Pons (tissue), 1 donor: ENCODE data around the gene ARMC3.

Experiments used
- DNase-seq: peaks from one replicate; pipeline ENCODE4 v3.0.0-alpha.2; 2016; ENCODE audit warnings: low spot score

The ARMC3 gene

GRCh38 chr10:22931948-22932347 is 4.1 kb downstream of the ARMC3 start:
- DNase-seq, result no peak

- DNase-seq, result peak; percentile 19
Observed at GRCh38 chr10:22932626-22933370, 4.9 kb downstream of the ARMC3 start.

GRCh38 chr10:22934726-22935125 is 6.9 kb downstream of the ARMC3 start:
- no peak for DNase-seq

DNA sequence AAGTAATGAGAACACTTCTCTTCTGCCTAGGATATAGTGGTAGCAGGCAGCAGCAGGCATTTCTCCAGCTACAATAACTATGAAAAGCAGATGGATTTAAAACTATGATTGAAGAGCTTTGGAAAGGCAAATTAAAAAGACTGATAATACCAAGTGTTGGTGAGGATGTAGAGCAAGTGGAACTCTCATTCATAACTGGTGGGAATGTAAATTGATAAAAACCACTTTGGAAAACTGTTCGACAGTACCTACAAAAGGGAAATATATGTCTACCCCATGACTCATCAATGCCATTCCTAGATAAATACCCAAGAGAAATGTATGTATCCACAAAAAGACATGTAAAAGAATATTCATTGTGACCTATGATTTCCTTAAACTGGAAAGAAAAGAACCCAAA is 14.6 kb downstream of the ARMC3 start:
- DNase-seq, result no peak

DNA sequence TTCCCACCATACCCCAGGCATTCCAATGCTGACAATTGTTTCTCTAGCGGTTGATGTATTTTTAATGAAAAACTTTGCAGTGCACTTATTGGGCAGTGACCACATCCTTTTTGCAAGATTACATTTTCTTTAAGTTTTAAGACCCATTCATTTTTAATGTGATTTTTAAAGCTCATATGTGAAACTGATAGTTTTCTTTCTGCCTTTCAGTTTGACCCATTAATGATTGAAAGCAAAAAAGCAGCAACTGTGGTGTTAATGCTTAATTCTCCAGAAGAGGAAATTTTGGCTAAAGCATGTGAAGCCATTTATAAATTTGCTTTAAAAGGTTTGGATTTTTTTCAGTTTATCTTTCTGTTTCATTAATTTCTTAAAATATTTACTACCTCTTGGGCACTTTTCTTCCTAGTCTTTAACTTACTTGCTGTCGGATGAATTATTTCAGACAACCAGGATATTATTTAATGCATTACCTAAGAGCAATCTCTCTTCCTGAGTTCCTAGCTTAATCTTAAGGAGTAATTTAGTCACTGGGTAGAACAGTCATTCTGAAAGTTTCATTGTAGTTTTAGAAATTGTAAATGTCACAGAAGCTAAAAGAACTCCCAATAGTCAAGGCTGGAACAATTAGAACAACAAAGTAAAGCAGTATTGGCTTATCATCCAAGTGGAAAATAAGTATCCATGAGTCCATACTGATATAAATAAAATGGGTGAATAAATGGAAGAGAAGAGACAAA is 18.3 kb downstream of the ARMC3 start:
- DNase-seq, result no peak

DNA sequence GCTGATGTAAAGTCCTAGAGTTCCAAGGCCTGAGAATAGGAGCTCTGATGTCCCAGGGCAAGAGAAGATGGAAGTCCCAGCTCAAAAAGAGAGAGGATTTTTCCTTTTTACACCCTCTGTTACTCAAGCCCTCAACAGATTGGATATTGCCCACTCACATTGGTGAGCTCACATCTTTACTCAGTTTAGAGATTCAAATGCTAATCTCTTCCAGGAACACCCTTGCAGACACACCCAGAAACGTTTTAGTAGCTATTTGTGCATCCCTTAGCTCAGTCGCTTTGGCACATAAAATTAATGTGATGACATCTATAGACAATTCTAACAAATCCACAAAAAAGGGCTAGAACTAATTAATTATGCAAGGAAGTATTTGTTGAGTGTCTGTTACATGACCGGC is 27.1 kb downstream of the ARMC3 start:
- no peak for DNase-seq

- no peak for DNase-seq
Observed at GRCh38 chr10:22958338-22958737, 30.5 kb downstream of the ARMC3 start.

GRCh38 chr10:22959292-22959691 is 31.4 kb downstream of the ARMC3 start:
- no peak for DNase-seq

GRCh38 chr10:22959950-22960349 is 32.1 kb downstream of the ARMC3 start:
- DNase-seq, result no peak

DNA sequence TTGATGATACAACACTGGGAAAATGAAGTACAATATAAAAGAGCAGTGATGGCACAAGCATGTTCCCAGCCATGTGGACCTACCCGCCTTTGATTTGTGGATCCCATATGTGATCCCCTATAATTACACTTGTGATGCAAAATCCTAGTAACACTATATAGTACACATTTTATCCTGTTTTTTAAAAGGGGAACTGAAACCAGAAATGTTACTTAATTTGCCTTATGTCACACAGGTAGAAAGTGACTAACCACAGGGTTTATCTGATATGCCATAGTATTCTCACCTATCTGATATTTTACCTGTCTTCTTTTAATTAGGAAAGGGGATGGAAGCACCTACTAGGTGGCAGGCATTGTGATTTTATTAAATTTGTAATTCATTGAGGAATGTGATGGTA is 35.0 kb downstream of the ARMC3 start:
- DNase-seq, result no peak

GRCh38 chr10:22969704-22970103 is 41.9 kb downstream of the ARMC3 start:
- DNase-seq, result no peak

DNA sequence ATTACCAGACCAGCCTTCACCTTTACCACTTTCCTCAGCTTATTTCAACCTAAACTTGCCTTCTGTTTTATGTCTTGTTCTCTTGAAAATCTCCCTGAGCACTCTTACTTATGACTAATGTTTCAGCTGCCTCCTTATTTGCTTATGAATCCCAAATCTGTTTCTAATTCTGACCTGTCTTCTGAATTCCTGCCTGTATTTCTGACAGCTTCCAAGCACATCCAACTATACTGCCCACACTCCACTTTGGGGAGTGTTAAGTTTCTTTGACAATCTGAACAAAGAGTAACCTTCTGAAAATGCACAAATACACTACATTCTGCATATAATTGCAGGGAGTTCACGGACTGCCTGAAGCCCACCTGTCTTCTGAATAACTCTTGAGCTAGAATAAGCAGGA is 48.7 kb downstream of the ARMC3 start:
- no peak for DNase-seq

DNA sequence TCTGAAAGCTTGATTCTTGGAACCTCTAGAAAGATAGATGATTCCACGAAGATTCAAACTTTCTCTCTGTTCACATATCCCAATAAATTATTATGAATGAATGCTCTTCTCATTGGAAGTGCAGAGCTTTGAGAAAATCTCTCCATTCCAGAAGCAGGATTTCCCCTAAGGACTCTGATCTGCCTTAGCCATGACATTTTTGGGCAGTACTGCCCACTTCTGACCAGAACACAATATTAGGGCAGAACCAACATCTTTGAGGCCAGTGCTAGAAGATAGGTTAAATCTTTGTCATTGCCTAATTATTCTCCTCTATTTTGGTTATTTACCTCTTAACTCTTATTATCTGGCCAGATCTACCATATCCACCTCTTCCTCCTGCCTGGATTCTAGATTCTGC is 49.9 kb downstream of the ARMC3 start:
- peak; percentile 72 for DNase-seq

- DNase-seq, result no peak
Observed at GRCh38 chr10:22978287-22978686, 50.4 kb downstream of the ARMC3 start.

- no peak for DNase-seq
Observed at GRCh38 chr10:22978918-22979317, 51.1 kb downstream of the ARMC3 start.

DNA sequence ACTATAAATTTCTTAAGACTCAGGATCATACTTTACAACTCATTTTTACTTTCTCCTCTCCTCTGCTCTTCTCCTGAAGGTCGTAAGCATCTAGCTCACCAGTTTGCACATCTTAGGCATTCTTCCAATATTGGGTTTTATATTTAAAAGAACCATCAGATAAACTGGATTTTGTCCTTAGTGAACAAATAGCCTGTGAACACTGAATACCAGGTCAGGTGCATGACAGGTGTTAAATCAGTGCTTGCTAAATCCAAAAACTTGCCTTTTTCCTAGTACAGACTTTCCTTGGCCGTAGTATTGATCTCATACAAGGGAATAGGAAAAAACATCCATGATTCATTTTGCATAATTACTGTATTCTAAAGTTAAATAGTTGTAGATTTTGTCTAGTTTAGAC is 53.0 kb downstream of the ARMC3 start:
- DNase-seq, result no peak

GRCh38 chr10:22984066-22984465 is 56.2 kb downstream of the ARMC3 start:
- DNase-seq, result no peak

GRCh38 chr10:22986771-22987542 is 59.1 kb downstream of the ARMC3 start:
- peak; percentile 93 for DNase-seq

DNA sequence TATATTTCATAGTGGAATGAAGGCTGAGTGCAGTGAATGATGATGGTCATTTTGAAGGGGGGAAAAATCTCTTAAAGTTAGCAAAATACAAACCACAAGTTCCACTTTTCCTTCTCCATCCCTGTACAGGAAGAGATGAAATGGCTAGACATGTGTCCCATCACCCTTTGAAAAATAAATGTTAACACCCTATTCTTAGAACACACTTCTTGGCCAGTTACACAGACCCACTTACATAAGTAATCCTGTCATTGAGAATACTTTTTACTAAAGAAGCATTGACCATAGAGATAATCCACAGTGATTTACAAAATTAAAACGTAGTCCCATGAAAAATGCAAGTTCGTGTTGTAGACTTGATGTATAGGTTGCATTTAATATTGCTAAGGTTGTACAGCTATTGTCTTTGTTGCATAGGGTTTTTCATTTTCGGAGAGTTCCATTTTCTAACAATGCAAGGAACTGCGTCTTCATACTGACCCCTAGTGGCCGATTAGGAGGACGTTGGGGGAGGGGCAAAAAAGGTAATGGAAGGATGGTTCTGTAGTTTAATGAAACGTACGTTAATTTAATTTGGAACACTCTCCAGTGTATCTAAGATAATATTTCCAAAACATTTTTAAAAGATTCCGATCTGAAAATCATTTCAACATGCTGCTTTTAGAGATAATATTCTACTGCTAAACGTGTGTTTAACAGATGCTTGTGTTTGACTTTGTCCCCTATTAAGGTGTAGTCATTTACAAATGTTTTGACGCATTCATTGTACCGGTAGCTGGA is 60.9 kb downstream of the ARMC3 start:
- peak; percentile 90 for DNase-seq

- no peak for DNase-seq
Observed at GRCh38 chr10:22990443-22990842, 62.6 kb downstream of the ARMC3 start.

DNA sequence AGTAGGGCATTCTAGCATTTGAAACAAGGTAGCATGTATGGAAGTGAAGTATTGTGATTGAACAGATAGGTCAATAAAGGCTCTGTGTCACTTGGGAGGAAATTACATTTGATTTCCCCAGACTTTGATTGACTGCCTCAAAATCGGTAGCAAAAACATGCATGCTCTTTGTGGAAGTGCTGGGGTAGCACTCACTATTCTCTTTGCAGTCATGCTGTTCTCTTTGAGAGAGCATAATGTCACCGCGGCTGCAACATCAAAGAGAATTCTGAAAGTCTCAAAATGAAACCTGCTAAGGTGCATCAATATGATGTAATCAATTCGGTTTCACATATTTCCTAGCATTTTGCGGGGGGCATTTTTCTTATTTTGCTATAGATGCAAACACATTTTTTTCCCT is 64.2 kb downstream of the ARMC3 start:
- DNase-seq, result no peak

GRCh38 chr10:22992621-22993020 is 64.8 kb downstream of the ARMC3 start:
- no peak for DNase-seq
